ENCODE data around the gene CDKN2C. TPM values are rescaled to one million over a fixed set of nuclear protein-coding genes. Genes with fewer than 3 reads are reported as not detected.

Gene CDKN2C
- polyA plus RNA-seq, 4 donors = 9.3 to 14.4 (median 10.6) TPM

GRCh38 chr1:51014878-51015277 is 44.8 kb downstream of the CDKN2C start:
- DNase-seq (ENCODE audit: low read depth in 4 of 4, low spot score in 2 of 4) = no peak

- no peak for DNase-seq (ENCODE audit: low read depth in 4 of 4, low spot score in 2 of 4)
These were observed 49.8 kb downstream of the CDKN2C start for GRCh38 chr1:51019811-51020210.

Other genes with a start within 250 kb of the CDKN2C start
- 10 to 100 TPM; 50.6 to 67.7 (median 58.1) TPM for gene FAF1, start 10.0 kb upstream of the CDKN2C start, polyA plus RNA-seq (ENCODE audit: insufficient read length in 4 of 4)
- not detected for gene C1orf185, start 132.0 kb downstream of the CDKN2C start, polyA plus RNA-seq (ENCODE audit: insufficient read length in 4 of 4)